ENCODE data around the gene MOSPD3. TPM values are rescaled to one million over a fixed set of nuclear protein-coding genes. Genes with fewer than 3 reads are reported as not detected.

The MOSPD3 gene
- total RNA-seq, 2 donors from 2014 or later, result 20.1 to 36.1 TPM

GRCh38 chr7:100572949-100573675 lies 39.2 kb upstream of the MOSPD3 start:
- DNase-seq (ENCODE audit: low spot score), result no peak
- 92% methylated on average over 26 of the region's 30 CpGs for WGBS
- Histone ChIP-seq H3K9me3 (no peaks in the 10 kb centered on the region), H3K36me3 (peaks cover 7 to 23% of the 10 kb centered on the region in 2 donors), H3K4me3 (no peak overlapping the region), H3K27ac (no peak overlapping the region), H3K4me1 (replicated peaks) (peaks cover 6% of the 10 kb centered on the region), H3K27me3 (replicated peaks; ENCODE audit: insufficient read depth) (no peaks in the 10 kb centered on the region)
- TF ChIP-seq POLR2A (IDR thresholded peaks at IDR 0.05), result no peak
- no peak for TF ChIP-seq POLR2AphosphoS5 (IDR thresholded peaks at IDR 0.05)
- TF ChIP-seq CTCF (IDR thresholded peaks at IDR 0.05), result no peak
- intact Hi-C loops (cut with DNase I), result no loop called here

GRCh38 chr7:100573691-100574361 lies 38.5 kb upstream of the MOSPD3 start, which contains the start of gene SAP25:
TSS of gene SAP25 (minus strand) at chr7:100573900. CDS start at chr7:100573742, 158 bp downstream.
- H3K27ac ChIP-seq, result no peak within 1 kb of the TSS
- peaks cover 6% of the 10 kb centered on the region for H3K4me1 ChIP-seq (replicated peaks)
- no peaks in the 10 kb centered on the region for H3K9me3 ChIP-seq
- H3K36me3 ChIP-seq, result peaks cover 7 to 30% of the 10 kb centered on the region in 2 donors
- 95% methylated on average over 59 of the region's 70 CpGs for WGBS
- TF ChIP-seq POLR2A (IDR thresholded peaks at IDR 0.05) (no peak), CTCF (IDR thresholded peaks at IDR 0.05) (no peak), POLR2AphosphoS5 (IDR thresholded peaks at IDR 0.05) (no peak)
- DNase-seq (ENCODE audit: low spot score), result no peak
- intact Hi-C loops (cut with DNase I), result no loop called here
- H3K4me3 ChIP-seq, result no peak within 1 kb of the TSS
- no peaks in the 10 kb centered on the region for H3K27me3 ChIP-seq (replicated peaks; ENCODE audit: insufficient read depth)

GRCh38 chr7:100574362-100575205 lies 37.8 kb upstream of the MOSPD3 start:
- H3K27me3 ChIP-seq (replicated peaks; ENCODE audit: insufficient read depth), result no peaks in the 10 kb centered on the region
- no peak for TF ChIP-seq CTCF (IDR thresholded peaks at IDR 0.05)
- no peak for TF ChIP-seq POLR2A (IDR thresholded peaks at IDR 0.05)
- no peak for TF ChIP-seq POLR2AphosphoS5 (IDR thresholded peaks at IDR 0.05)
- H3K36me3 ChIP-seq, result peaks cover 7 to 37% of the 10 kb centered on the region in 2 donors
- no peaks in the 10 kb centered on the region for H3K9me3 ChIP-seq
- H3K27ac ChIP-seq, result no peak overlapping the region
- 88% methylated on average over 44 of the region's 44 CpGs for WGBS
- no peak overlapping the region for H3K4me3 ChIP-seq
- no peak for DNase-seq (ENCODE audit: low spot score)
- peaks cover 6% of the 10 kb centered on the region for H3K4me1 ChIP-seq (replicated peaks)
- intact Hi-C loops (cut with DNase I), result no loop called here

- Histone ChIP-seq H3K27me3 (replicated peaks; ENCODE audit: insufficient read depth) (no peaks in the 10 kb centered on the region), H3K9me3 (no peaks in the 10 kb centered on the region), H3K4me1 (replicated peaks) (peaks cover 2% of the 10 kb centered on the region), H3K27ac (no peak overlapping the region), H3K36me3 (peaks cover 7 to 38% of the 10 kb centered on the region in 2 donors), H3K4me3 (no peak overlapping the region)
- no peak for DNase-seq (ENCODE audit: low spot score)
- 75% methylated on average over 14 of the region's 14 CpGs for WGBS
- TF ChIP-seq CTCF (IDR thresholded peaks at IDR 0.05) (no peak), POLR2AphosphoS5 (IDR thresholded peaks at IDR 0.05) (no peak), POLR2A (IDR thresholded peaks at IDR 0.05) (no peak)
- intact Hi-C loops (cut with DNase I), result no loop called here
Measured at GRCh38 chr7:100575206-100575631, 37.1 kb upstream of the MOSPD3 start.

Data from prostate gland (tissue), 2 donors.